Vagina (tissue), 2 donors: ENCODE results near the gene PPP4R4.

ENCODE experiments used
- POLR2A ChIP-seq, 2 donors: fragments of 450-650 bp; IDR thresholded peaks; one replicate each; pipeline ENCODE4 v1.6.1; 2017; ENCODE audit warnings: antibody characterized with exemption in 2 of 2, mild to moderate bottlenecking in 2 of 2, moderate library complexity in 2 of 2
- POLR2AphosphoS5 ChIP-seq, 2 donors: sonication (generic); formaldehyde crosslinking; IDR thresholded peaks; one replicate each; pipeline ENCODE4 v1.9.0; 2017; ENCODE audit warnings: antibody characterized with exemption in 2 of 2, mild to moderate bottlenecking in 2 of 2, low read depth in 1 of 2; ENCODE audit not compliant: insufficient read depth in 1 of 2
- TF ChIP-seq, protein P1 (sequence below), 3 experiments: fragments of 450-650 bp in 2 of 3; fragments of 200-600 bp in 1 of 3; sonication (generic) in 1 of 3; IDR thresholded peaks; one replicate each; pipeline ENCODE4 v1.5.1; 2017 to 2019; ENCODE audit warnings: antibody characterized with exemption in 3 of 3, mild to moderate bottlenecking in 2 of 3, moderate library complexity in 2 of 3

- TF ChIP-seq, protein P1, sequence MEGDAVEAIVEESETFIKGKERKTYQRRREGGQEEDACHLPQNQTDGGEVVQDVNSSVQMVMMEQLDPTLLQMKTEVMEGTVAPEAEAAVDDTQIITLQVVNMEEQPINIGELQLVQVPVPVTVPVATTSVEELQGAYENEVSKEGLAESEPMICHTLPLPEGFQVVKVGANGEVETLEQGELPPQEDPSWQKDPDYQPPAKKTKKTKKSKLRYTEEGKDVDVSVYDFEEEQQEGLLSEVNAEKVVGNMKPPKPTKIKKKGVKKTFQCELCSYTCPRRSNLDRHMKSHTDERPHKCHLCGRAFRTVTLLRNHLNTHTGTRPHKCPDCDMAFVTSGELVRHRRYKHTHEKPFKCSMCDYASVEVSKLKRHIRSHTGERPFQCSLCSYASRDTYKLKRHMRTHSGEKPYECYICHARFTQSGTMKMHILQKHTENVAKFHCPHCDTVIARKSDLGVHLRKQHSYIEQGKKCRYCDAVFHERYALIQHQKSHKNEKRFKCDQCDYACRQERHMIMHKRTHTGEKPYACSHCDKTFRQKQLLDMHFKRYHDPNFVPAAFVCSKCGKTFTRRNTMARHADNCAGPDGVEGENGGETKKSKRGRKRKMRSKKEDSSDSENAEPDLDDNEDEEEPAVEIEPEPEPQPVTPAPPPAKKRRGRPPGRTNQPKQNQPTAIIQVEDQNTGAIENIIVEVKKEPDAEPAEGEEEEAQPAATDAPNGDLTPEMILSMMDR (IDR thresholded peaks at IDR 0.05) = no peak
- TF ChIP-seq POLR2A (IDR thresholded peaks at IDR 0.05) (no peak), POLR2AphosphoS5 (IDR thresholded peaks at IDR 0.05; ENCODE audit: insufficient read depth in 1 of 2, low read depth in 1 of 2) (no peak)
These were observed 38.9 kb downstream of the PPP4R4 start for GRCh38 chr14:94213021-94213420.
